SK-N-SH treated with all-trans-retinoic acid at 6 μM for 48 hours (cell line): Measurements from ENCODE around the gene LMTK2.

Source experiments
- ARNTL ChIP-seq: fragments of 450-650 bp; formaldehyde crosslinking; IDR thresholded peaks from 2 replicates; pipeline ENCODE4 v1.5.0; 2020; ENCODE audit warnings: low read depth, mild to moderate bottlenecking, moderate library complexity, borderline replicate concordance
- CREB5 ChIP-seq: fragments of 250-450 bp; sonication (Bioruptor Pico); IDR thresholded peaks from 2 replicates; pipeline ENCODE4 v1.5.1; 2020; ENCODE audit warnings: low read depth, mild to moderate bottlenecking, moderate library complexity
- CSRNP3 ChIP-seq: fragments of 250-450 bp; sonication (Bioruptor Pico); IDR thresholded peaks from 2 replicates; pipeline ENCODE4 v1.5.1; 2021; ENCODE audit warnings: mild to moderate bottlenecking, moderate library complexity
- GLIS3 ChIP-seq: fragments of 250-450 bp; sonication (Bioruptor Pico); IDR thresholded peaks from 2 replicates; pipeline ENCODE4 v1.5.0; 2020; ENCODE audit warnings: mild to moderate bottlenecking, moderate library complexity
- OSR1 ChIP-seq: fragments of 250-450 bp; sonication (Bioruptor Pico); IDR thresholded peaks from 2 replicates; pipeline ENCODE4 v1.8.0; 2022; ENCODE audit warnings: moderate library complexity, mild to moderate bottlenecking, inconsistent platforms
- PATZ1 ChIP-seq: fragments of 250-450 bp; sonication (Bioruptor Pico); IDR thresholded peaks from 2 replicates; pipeline ENCODE4 v1.8.0; 2020; ENCODE audit warnings: mild to moderate bottlenecking, moderate library complexity, borderline replicate concordance
- POU6F1 ChIP-seq: fragments of 250-450 bp; sonication (Bioruptor Pico); IDR thresholded peaks from 2 replicates; pipeline ENCODE4 v1.8.0; 2021; ENCODE audit warnings: low read depth, mild to moderate bottlenecking, moderate library complexity, borderline replicate concordance
- RARB ChIP-seq: fragments of 250-450 bp; sonication (Bioruptor Pico); IDR thresholded peaks from 2 replicates; pipeline ENCODE4 v1.8.0; 2021; ENCODE audit warnings: mild to moderate bottlenecking, moderate library complexity
- TCF4 ChIP-seq: fragments of 250-450 bp; sonication (Bioruptor Pico); IDR thresholded peaks from 2 replicates; pipeline ENCODE4 v1.8.0; 2021; ENCODE audit warnings: mild to moderate bottlenecking, moderate library complexity, borderline replicate concordance
- TSHZ2 ChIP-seq: fragments of 250-450 bp; sonication (Bioruptor Pico); IDR thresholded peaks from 2 replicates; pipeline ENCODE4 v1.5.0; 2020; ENCODE audit warnings: mild to moderate bottlenecking, moderate library complexity
- ZC3H10 ChIP-seq: fragments of 250-450 bp; sonication (Bioruptor Pico); IDR thresholded peaks from 2 replicates; pipeline ENCODE4 v1.5.1; 2021; ENCODE audit warnings: mild to moderate bottlenecking, moderate library complexity
- ZFP30 ChIP-seq: fragments of 450-650 bp; formaldehyde crosslinking; IDR thresholded peaks from 2 replicates; pipeline ENCODE4 v1.5.0; 2022; ENCODE audit warnings: mild to moderate bottlenecking, moderate library complexity
- ZNF70 ChIP-seq: fragments of 450-650 bp; formaldehyde crosslinking; IDR thresholded peaks from 2 replicates; pipeline ENCODE4 v1.5.0; 2020; ENCODE audit warnings: mild to moderate bottlenecking, moderate library complexity

- no peak for TF ChIP-seq OSR1 (CRISPR knock-in tag)
- TF ChIP-seq TCF4: no peak
- TF ChIP-seq ZFP30 (CRISPR knock-in tag): no peak
- no peak for TF ChIP-seq CREB5 (CRISPR knock-in tag)
- no peak for TF ChIP-seq RARB (CRISPR knock-in tag)
- no peak for TF ChIP-seq PATZ1 (CRISPR knock-in tag)
- no peak for TF ChIP-seq TSHZ2 (CRISPR knock-in tag)
- no peak for TF ChIP-seq ZC3H10
- TF ChIP-seq GLIS3 (CRISPR knock-in tag): no peak
- no peak for TF ChIP-seq ZNF70
- TF ChIP-seq POU6F1 (CRISPR knock-in tag): no peak
- TF ChIP-seq CSRNP3 (CRISPR knock-in tag): no peak
- no peak for TF ChIP-seq ARNTL
Observed at GRCh38 chr7:98248156-98248555, 141.5 kb downstream of the LMTK2 start.
